ACC112 (cell line): ENCODE measurements around the gene DNAH10.

Source experiments
- H2AFZ ChIP-seq: fragments of 200-600 bp; sonication (generic); one replicate; pipeline ENCODE4 v1.6.0; 2017; ENCODE audit warnings: antibody characterized with exemption, low read length; ENCODE audit not compliant: unreplicated experiment
- H3K27ac ChIP-seq: fragments of 200-600 bp; sonication (generic); 2 replicates; pipeline ENCODE4 v1.5.1; 2014; ENCODE audit warnings: low read depth, mild to moderate bottlenecking, antibody characterized with exemption, low read length, moderate library complexity
- H3K27me3 ChIP-seq: fragments of 200-600 bp; sonication (generic); 2 replicates; pipeline ENCODE4 v1.6.1; 2014; ENCODE audit warnings: mild to moderate bottlenecking, antibody characterized with exemption, low read length, moderate library complexity, mixed read lengths; ENCODE audit not compliant: insufficient read depth
- H3K36me3 ChIP-seq: fragments of 200-600 bp; sonication (generic); 2 replicates; pipeline ENCODE4 v1.6.1; 2016; ENCODE audit warnings: mild to moderate bottlenecking, antibody characterized with exemption, low read length, moderate library complexity, mixed read lengths; ENCODE audit not compliant: insufficient read depth
- H3K4me1 ChIP-seq: fragments of 200-600 bp; sonication (generic); one replicate; pipeline ENCODE4 v1.6.1; 2016; ENCODE audit warnings: low read length, mixed read lengths; ENCODE audit not compliant: insufficient read depth, unreplicated experiment, control insufficient read depth
- H3K4me3 ChIP-seq: fragments of 200-600 bp; sonication (generic); 2 replicates; pipeline ENCODE4 v1.5.1; 2014; ENCODE audit warnings: mild to moderate bottlenecking, low read depth, low read length
- H3K79me2 ChIP-seq: fragments of 200-600 bp; sonication (generic); one replicate; pipeline ENCODE4 v1.6.0; 2016; ENCODE audit warnings: low read length; ENCODE audit not compliant: control insufficient read depth, unreplicated experiment, insufficient read depth

DNAH10 gene

GRCh38 chr12:123979566-123979965, 217.5 kb downstream of the DNAH10 start:
- H2AFZ ChIP-seq: no peak overlapping the region
- peaks cover 10% of the 10 kb centered on the region for H3K79me2 ChIP-seq
- H3K4me3 ChIP-seq: no peak overlapping the region
- peaks cover 8% of the 10 kb centered on the region for H3K4me1 ChIP-seq
- H3K36me3 ChIP-seq: peaks cover 3% of the 10 kb centered on the region; the same call in 1 of the 2 replicates
- H3K27ac ChIP-seq: no peak overlapping the region
- H3K27me3 ChIP-seq: no peaks in the 10 kb centered on the region

- H3K79me2 ChIP-seq: peaks cover 12% of the 10 kb centered on the region
- H3K27ac ChIP-seq: no peak overlapping the region
- H3K4me3 ChIP-seq: no peak overlapping the region
- H3K27me3 ChIP-seq: no peaks in the 10 kb centered on the region
- H3K36me3 ChIP-seq: no peaks in the 10 kb centered on the region
- peaks cover 20% of the 10 kb centered on the region for H3K4me1 ChIP-seq
- H2AFZ ChIP-seq: no peak overlapping the region
These were observed 220.2 kb downstream of the DNAH10 start for GRCh38 chr12:123982269-123982668.

- peaks cover 4% of the 10 kb centered on the region; the same call in 1 of the 2 replicates for H3K36me3 ChIP-seq
- H2AFZ ChIP-seq: no peak overlapping the region
- no peaks in the 10 kb centered on the region for H3K27me3 ChIP-seq
- H3K4me1 ChIP-seq: peaks cover 20% of the 10 kb centered on the region
- H3K4me3 ChIP-seq: no peak overlapping the region
- peaks cover 12% of the 10 kb centered on the region for H3K79me2 ChIP-seq
- no peak overlapping the region for H3K27ac ChIP-seq
These were observed 221.9 kb downstream of the DNAH10 start for GRCh38 chr12:123983822-123984485.

- Histone ChIP-seq H3K36me3 (peaks cover 7% of the 10 kb centered on the region; the same call in 1 of the 2 replicates), H3K79me2 (peaks cover 12% of the 10 kb centered on the region)
These were observed 222.8 kb downstream of the DNAH10 start for GRCh38 chr12:123984903-123985302.

More at GRCh38 chr12:123984903-123985302, 222.8 kb downstream of the DNAH10 start:
- Histone ChIP-seq H2AFZ (no peak overlapping the region), H3K27ac (no peak overlapping the region), H3K27me3 (no peaks in the 10 kb centered on the region), H3K4me1 (peaks cover 25% of the 10 kb centered on the region), H3K4me3 (no peak overlapping the region)
